Endothelial cell of umbilical vein (primary cell): Measurements from ENCODE around the gene XIAP. TPM values are rescaled to one million over a fixed set of nuclear protein-coding genes. Genes with fewer than 3 reads are reported as not detected.
A peak's percentile ranks its signal among the peaks of the same experiment; 100 is the strongest.

Source experiments
- BruUV-seq: library from RNA; stranded (reverse); fragments of 400-500 nt; replicated peaks from 2 replicates; lab custom pipeline; 2021; lab: Mats Ljungman, UMichigan
- CTCF ChIA-PET: fragments of 300-600, 350-600 bp; sonication (Branson Sonifier 250); formaldehyde crosslinking; loops from one replicate; lab custom pipeline; 2021; ENCODE audit warnings: antibody characterized with exemption, inconsistent platforms; lab: Charles Lee
- POLR2A ChIA-PET: fragments of 300-600, 350-600 bp; sonication (Branson Sonifier 250); formaldehyde crosslinking; loops from one replicate; lab custom pipeline; 2021; ENCODE audit warnings: antibody characterized with exemption, inconsistent platforms; lab: Charles Lee
- DNase-seq: peaks from one replicate; pipeline ENCODE4 v3.0.0-alpha.2; 2011; ENCODE audit warnings: low read depth, low spot score
- FAIRE-seq: peaks from 2 replicates; lab custom pipeline; 2011; peaks lifted over from hg19 to GRCh38; lab: Jason Lieb, UNC
- H2AFZ ChIP-seq: 2 replicates; pipeline ENCODE4 v1.6.0; 2012; ENCODE audit warnings: low read depth, low read length, control low read depth, inconsistent platforms
- H3K27ac ChIP-seq: 2 replicates; pipeline ENCODE4 v1.5.1; 2011; ENCODE audit warnings: low read depth, mild to moderate bottlenecking, control low read depth, low read length, moderate library complexity; ENCODE audit not compliant: insufficient read depth
- H3K27me3 ChIP-seq, 2 experiments: 2 replicates each; pipeline versions ENCODE4 v1.6.0 to v1.6.1; 2011; ENCODE audit warnings: low read length in 2 of 2, mixed read lengths in 1 of 2; ENCODE audit not compliant: control insufficient read depth in 2 of 2, insufficient read depth in 2 of 2
- H3K36me3 ChIP-seq, 2 experiments: 2 replicates in 1 of 2; 3 replicates in 1 of 2; pipeline ENCODE4 v1.5.1; 2011; ENCODE audit warnings: low read length in 2 of 2, mild to moderate bottlenecking in 1 of 2, moderate library complexity in 1 of 2; ENCODE audit not compliant: control insufficient read depth in 2 of 2, insufficient read depth in 2 of 2; ENCODE audit errors: extremely low read depth in 1 of 2
- H3K4me1 ChIP-seq: 3 replicates; pipeline ENCODE4 v1.5.1; 2011; ENCODE audit warnings: mild to moderate bottlenecking, low read length; ENCODE audit not compliant: control insufficient read depth, insufficient read depth; ENCODE audit errors: extremely low read depth
- H3K4me2 ChIP-seq: 2 replicates; pipeline ENCODE4 v1.6.1; 2011; ENCODE audit warnings: low read length, control low read depth, mixed read lengths; ENCODE audit not compliant: insufficient read depth
- H3K4me3 ChIP-seq, 3 experiments: fragments of 200-600 bp in 1 of 3; sonication (generic), shearing (Covaris generic) in 1 of 3; replicated peaks in 1 of 3; 2 replicates each; pipeline ENCODE4 v1.5.1; 2011 to 2016; ENCODE audit warnings: control low read depth in 3 of 3, low read length in 3 of 3, mild to moderate bottlenecking in 2 of 3, inconsistent platforms in 1 of 3, low read depth in 1 of 3, moderate library complexity in 1 of 3; ENCODE audit not compliant: insufficient read depth in 1 of 3
- H3K79me2 ChIP-seq: 2 replicates; pipeline ENCODE4 v1.6.0; 2012; ENCODE audit warnings: low read length, inconsistent platforms; ENCODE audit not compliant: control insufficient read depth, insufficient read depth
- H3K9ac ChIP-seq: replicated peaks from 2 replicates; pipeline ENCODE3; 2011; ENCODE audit warnings: low read length, control low read depth; ENCODE audit not compliant: insufficient read depth; ENCODE audit errors: extremely low read depth
- H3K9me1 ChIP-seq: replicated peaks from 3 replicates; pipeline ENCODE4 v1.6.0; 2011; ENCODE audit warnings: mild to moderate bottlenecking, low read length; ENCODE audit not compliant: control insufficient read depth, insufficient read depth; ENCODE audit errors: extremely low read depth
- H3K9me3 ChIP-seq: replicated peaks from 2 replicates; pipeline ENCODE4 v1.5.1; 2012; ENCODE audit warnings: low read length, inconsistent platforms; ENCODE audit not compliant: control insufficient read depth, insufficient read depth
- H4K20me1 ChIP-seq: replicated peaks from 2 replicates; pipeline ENCODE3; 2011; ENCODE audit warnings: mild to moderate bottlenecking, low read length; ENCODE audit not compliant: control insufficient read depth, insufficient read depth; ENCODE audit errors: extremely low read depth
- CTCF ChIP-seq, 2 donors: IDR thresholded peaks; 1 replicate in 1 of 2; 2 replicates in 1 of 2; pipeline ENCODE4 v1.5.1; 2011; ENCODE audit warnings: low read length in 2 of 2, mild to moderate bottlenecking in 2 of 2, moderate library complexity in 2 of 2, control low read depth in 1 of 2, inconsistent platforms in 1 of 2, low read depth in 1 of 2; ENCODE audit not compliant: insufficient read depth in 1 of 2; ENCODE audit errors: extremely low read depth in 1 of 2
- FOS ChIP-seq: IDR thresholded peaks from 2 replicates; pipeline ENCODE4 v1.6.1; 2011; ENCODE audit warnings: mild to moderate bottlenecking, low read length, moderate library complexity, borderline replicate concordance; ENCODE audit not compliant: insufficient read depth
- MAX ChIP-seq: IDR thresholded peaks from 2 replicates; pipeline ENCODE4 v1.6.1; 2011; ENCODE audit not compliant: insufficient read depth, insufficient read length
- MYC ChIP-seq: IDR thresholded peaks from one replicate; pipeline ENCODE4 v1.6.1; 2011; ENCODE audit warnings: mild to moderate bottlenecking, low read depth, low read length
- POLR2A ChIP-seq: IDR thresholded peaks from 2 replicates; pipeline ENCODE4 v1.6.1; 2012; ENCODE audit warnings: low read depth, mild to moderate bottlenecking, control low read depth, low read length
- POLR2AphosphoS5 ChIP-seq: IDR thresholded peaks from 2 replicates; pipeline ENCODE4 v1.6.1; 2012; ENCODE audit warnings: low read depth, mild to moderate bottlenecking, control low read depth, low read length, moderate library complexity; ENCODE audit not compliant: insufficient read depth
- dilution Hi-C: fragments of 300-500 bp; cut with MboI; formaldehyde crosslinking; loops from one replicate; pipeline ENCODE4 v1.15.0; 2019; ENCODE audit warnings: low sequenced_read_pairs; ENCODE audit not compliant: extremely low pct_ligation_motif_present
- intact Hi-C: fragments of 100-400 bp; cut with micrococcal nuclease; formaldehyde crosslinking; loops from one replicate; pipeline ENCODE4 v1.10.0; 2022
- polyA plus RNA-seq, 4 experiments: library from polyadenylated mRNA; depleted of rRNA in 3 of 4; stranded (reverse) in 3 of 4; unstranded in 1 of 4; fragments of >200 nt; gene quantifications; 2 replicates each; pipeline versions ENCODE4 v1.2.1 to v1.2.3, GENCODE V29; 2011 to 2012; ENCODE audit warnings: missing spikeins in 1 of 4
- total RNA-seq: library from RNA; stranded (reverse); gene quantifications from 2 replicates; pipeline ENCODE4 v1.2.3, GENCODE V29; 2021

XIAP gene
- total and polyA plus RNA-seq, 2 donors (not counting 3 experiments of a cell fraction or from before 2014, with no cell fraction given): 8.1 to 38.3 TPM

GRCh38 chrX:123961268-123962005 lies 101.6 kb downstream of the XIAP start, which contains the start of gene STAG2:
STAG2 (plus strand) TSS chrX:123961706; CDS start chrX:124022628, 60,922 bp downstream.
- H4K20me1 ChIP-seq: no peaks in the 10 kb centered on the region
- H3K27ac ChIP-seq: peak within 1 kb of the TSS; percentile 99
- BruUV-seq: TSS peak; percentile 3
- H3K36me3 ChIP-seq: no peaks in the 10 kb centered on the region
- peak within 1 kb of the TSS; percentile 96 for H3K4me2 ChIP-seq
- dilution Hi-C loops (no loop called here), intact Hi-C loops (loop anchor here (5.0 to 10.0 kb wide), 2 partner anchors 136 to 253 kb away; no protein-coding TSS in a partner anchor)
- DNase-seq: peak; percentile 74
- peak within 1 kb of the TSS; percentile 100 for H3K9ac ChIP-seq
- FAIRE-seq: no peak
- peaks cover 53% of the 10 kb centered on the region for H3K79me2 ChIP-seq
- ChIA-PET CTCF (interaction anchor here (1.8 to 1.9 kb wide), 2 partner anchors 15 to 56 kb away, joined by 7 to 11 read pairs; no protein-coding TSS in a partner anchor), POLR2A (no interaction called here)
- peaks cover 21% of the 10 kb centered on the region for H3K4me1 ChIP-seq
- no peaks in the 10 kb centered on the region for H3K9me1 ChIP-seq
- TF ChIP-seq POLR2AphosphoS5: no peak
- no peak for TF ChIP-seq MYC
- no peak for TF ChIP-seq FOS
- no peak for TF ChIP-seq MAX
- no peak within 1 kb of the TSS for H2AFZ ChIP-seq
- no peaks in the 10 kb centered on the region for H3K9me3 ChIP-seq
- no peaks in the 10 kb centered on the region for H3K27me3 ChIP-seq
- H3K4me3 ChIP-seq: peak within 1 kb of the TSS; percentile 56 to 98 (median 95)

- DNase-seq (no peak), FAIRE-seq (no peak)
- Histone ChIP-seq H4K20me1 (no peaks in the 10 kb centered on the region), H3K4me3 (peak overlapping the region; percentile 56 to 98 (median 95)), H3K9me3 (no peaks in the 10 kb centered on the region), H3K79me2 (peaks cover 59% of the 10 kb centered on the region), H3K4me1 (peaks cover 21% of the 10 kb centered on the region), H3K36me3 (no peaks in the 10 kb centered on the region), H3K27ac (peak overlapping the region; percentile 99), H3K27me3 (no peaks in the 10 kb centered on the region), H3K9me1 (no peaks in the 10 kb centered on the region), H3K9ac (peak overlapping the region; percentile 100), H2AFZ (no peak overlapping the region), H3K4me2 (peak overlapping the region; percentile 96)
- TF ChIP-seq FOS: no peak
- TF ChIP-seq POLR2A: no peak
- TF ChIP-seq CTCF (IDR thresholded peaks at IDR 0.05; ENCODE audit: extremely low read depth in 1 of 2, insufficient read depth in 1 of 2, low read depth in 1 of 2, low read length in 2 of 2): no peak
- dilution Hi-C loops (no loop called here), intact Hi-C loops (loop anchor here (5.0 to 10.0 kb wide), 2 partner anchors 135 to 253 kb away; no protein-coding TSS in a partner anchor)
- CTCF ChIA-PET: interaction anchor here (1.8 to 1.9 kb wide), 2 partner anchors 14 to 55 kb away, joined by 7 to 11 read pairs; no protein-coding TSS in a partner anchor
- TSS peak; percentile 36 for BruUV-seq
- POLR2A ChIA-PET: no interaction called here
Observed at GRCh38 chrX:123962006-123962467, 102.2 kb downstream of the XIAP start.
